GM19452 (cell line): ENCODE data around the gene HSD17B11.
"Not testable (repeated sequence)": the region's sequence is repeated elsewhere in the genome, so short reads cannot be mapped to it uniquely, and the experiment has no call there.

Experiments used
- ATAC-seq: cut with Tn5 transposase; IDR thresholded peaks from one replicate; pipeline ENCODE4 v1.9.1; 2021; ENCODE audit not compliant: unreplicated experiment

Gene HSD17B11

DNA sequence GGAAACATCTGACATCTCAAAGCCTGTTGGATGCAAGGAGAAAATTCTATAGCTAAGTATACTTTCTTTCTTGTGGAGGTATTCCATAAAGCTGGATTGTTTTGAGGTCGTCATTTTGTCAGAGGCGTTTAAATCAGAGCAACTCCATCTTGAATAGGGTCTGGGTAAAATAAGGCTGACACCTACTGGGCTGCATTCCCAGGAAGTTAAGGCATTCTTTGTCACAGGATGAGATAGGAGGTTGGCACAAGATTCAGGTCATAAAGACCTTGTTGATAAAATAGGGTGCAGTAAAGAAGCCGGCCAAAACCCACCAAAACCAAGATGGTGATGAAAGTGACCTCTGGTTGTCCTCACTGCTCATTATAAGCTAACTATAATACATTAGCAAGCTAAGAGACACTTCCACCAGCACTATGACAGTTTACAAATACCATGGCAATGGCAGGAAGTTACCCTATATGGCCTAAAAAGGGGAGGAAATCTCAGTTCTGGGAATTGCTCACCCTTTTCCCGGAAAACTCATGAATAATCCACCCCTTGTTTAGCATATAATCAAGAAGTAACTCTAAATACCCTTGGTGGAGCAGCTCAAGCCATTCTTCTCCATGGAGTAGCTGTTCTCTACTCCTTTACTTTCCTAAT, 80.2 kb downstream of the HSD17B11 start:
- ATAC-seq = no peak

DNA sequence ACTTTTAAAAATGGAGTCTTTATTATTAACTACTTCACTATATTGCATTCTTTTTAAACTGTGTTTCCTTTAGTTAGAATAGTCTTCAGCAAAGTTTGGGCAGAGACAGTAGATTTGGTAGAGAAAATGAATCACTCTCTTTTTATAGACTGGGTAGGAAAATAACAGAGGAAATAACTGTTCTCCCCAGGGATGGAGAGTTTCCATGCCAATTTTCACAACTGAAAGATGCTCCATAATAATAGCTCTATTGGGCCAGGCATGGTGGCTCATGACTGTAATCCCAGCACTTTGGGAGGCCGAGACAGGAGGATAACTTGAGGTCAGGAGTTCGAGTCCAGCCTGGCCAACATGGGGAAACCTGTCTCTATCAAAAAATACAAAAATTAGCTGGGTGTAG, 81.4 kb downstream of the HSD17B11 start:
- no peak for ATAC-seq

DNA sequence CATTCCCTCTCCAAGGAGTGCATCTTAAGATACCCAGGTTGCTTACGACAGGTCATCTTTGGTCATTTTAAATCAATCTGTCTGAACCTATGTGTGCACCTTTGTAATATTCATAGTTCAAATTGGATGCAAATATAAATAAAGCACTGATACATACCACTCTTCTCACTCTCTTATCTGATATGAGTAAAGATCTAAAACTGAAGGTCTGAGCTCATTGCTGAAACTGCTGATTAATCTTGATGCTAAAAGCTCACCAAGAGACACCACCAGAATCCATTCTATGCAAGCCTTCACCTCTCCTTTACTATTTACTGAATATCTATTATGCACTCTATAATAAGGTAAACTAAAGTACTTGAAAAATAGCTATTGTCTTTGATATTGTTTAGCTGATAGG, 84.9 kb downstream of the HSD17B11 start:
- no peak for ATAC-seq

DNA sequence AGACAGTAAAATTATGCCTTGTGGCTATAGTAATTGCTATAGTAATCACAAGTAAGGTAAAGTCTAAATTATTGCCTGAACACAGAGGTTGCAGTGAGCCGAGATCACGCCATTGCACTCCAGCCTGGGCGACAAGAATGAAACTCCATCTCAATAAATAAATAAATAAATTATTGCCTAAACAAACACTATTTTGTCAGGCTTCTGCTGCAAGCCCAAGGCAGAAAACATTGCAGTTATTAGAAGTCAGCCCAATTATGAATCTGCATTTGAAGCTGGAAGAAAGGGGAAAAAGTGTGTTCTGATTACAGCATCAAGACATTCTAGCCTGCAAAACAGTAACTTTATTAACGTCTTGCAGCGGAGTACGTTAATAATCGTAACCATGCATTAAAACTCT, 85.4 kb downstream of the HSD17B11 start:
- no peak for ATAC-seq

DNA sequence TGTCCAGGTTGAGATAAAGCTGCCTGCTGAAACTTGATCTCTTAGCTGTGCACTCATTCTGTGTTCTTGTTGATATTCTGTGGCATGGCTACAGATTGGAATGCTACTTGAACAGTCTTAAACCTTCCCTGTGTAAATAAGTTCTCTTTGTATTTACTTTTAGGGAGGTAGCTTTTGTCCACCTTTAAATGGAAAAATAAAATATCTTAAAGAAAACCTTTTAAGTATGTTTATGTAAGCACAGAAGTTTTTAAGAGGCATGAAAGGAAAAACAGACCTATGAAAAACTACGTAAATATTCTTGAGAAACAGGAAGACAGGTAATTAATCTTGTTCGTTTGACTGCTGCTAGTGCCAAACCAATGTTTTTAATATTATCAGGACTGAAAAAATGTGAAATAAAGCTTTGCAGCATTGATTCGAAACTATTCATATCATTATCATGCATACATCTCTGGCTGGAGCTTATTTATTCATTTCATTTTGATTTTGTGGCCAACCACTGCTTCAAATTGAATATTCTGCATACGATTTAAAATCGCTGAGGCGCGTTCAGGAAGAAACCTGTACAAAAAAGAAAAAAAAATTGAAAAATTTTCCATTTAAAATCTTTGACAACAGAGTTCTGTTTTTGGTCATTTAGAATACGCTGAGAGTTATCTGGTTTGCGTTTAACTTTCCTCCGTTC, 86.1 kb downstream of the HSD17B11 start:
- ATAC-seq = no peak

DNA sequence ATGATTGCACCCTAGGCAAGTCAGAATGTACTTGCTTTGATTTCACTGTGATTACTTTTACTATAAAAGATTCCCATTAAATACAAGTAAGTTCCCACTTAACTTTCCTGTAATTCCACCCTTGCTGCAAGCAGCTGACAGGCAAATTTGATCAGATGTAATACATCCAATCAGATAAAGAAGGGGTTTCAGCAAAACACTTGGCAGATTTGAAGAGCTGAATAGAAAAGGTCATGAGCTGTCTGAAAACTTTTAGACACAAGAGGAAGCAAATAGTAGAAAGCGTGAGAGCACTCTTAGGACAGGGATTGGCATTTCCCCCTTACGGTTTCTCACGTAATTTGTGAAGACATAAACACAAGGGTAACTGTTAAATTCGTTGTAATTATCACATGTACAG, 91.1 kb downstream of the HSD17B11 start:
- ATAC-seq = no peak

DNA sequence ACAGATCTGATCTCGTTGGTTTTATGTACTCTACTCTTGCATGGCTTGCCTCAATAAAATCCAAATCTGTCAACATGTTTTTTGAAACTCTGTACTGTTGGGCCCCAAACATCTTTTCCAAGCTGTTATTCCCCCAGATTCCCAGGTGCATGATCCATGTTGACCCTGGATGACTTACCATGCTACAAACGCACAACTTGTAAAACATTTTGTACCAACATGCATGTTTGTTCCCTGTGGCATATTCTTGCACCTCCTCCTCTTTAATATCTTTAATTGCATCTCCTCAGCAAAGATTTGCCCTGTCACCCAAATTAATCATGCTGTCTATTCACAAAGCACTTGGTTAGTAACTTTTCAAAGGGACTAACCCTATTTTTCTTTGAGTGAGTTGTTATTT, 92.6 kb downstream of the HSD17B11 start:
- ATAC-seq = no peak

DNA sequence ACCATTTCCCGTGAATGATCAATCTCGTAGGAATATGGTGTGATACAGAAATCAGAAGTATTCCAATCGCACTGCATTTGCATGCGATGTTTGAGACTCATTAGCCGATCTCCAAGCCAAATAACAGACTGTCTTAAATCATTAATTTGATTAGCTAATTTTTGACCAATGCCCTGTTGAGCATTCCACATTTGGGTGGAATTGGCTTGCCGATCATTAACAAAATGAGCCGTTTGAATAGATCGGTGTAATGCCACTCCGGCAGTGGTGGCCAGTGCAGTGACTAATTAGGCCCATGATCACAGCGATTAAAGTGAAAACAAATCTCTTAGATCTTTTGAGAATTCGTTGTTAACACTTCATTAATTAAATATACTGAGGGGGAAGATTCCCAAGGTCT, 96.1 kb downstream of the HSD17B11 start:
- ATAC-seq = not testable (repeated sequence)

DNA sequence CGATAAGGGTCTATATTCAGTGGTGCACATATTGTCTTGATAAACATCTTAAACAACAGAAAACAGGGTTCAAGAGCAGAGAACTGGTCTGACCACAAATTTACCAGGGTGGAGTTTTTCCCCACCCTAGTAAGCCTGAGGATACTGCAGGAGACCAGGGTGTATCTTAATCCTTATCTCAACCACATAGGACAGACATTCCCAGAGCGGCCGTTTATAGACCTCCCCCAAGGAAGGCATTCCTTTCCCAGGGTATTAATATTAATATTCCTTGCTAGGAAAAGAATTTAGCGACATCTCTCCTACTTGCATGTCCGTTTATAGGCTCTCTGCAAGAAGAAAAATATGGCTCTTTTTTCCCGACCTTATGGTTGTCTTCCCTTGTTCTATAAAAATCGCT, 97.1 kb downstream of the HSD17B11 start:
- ATAC-seq = not testable (repeated sequence)

DNA sequence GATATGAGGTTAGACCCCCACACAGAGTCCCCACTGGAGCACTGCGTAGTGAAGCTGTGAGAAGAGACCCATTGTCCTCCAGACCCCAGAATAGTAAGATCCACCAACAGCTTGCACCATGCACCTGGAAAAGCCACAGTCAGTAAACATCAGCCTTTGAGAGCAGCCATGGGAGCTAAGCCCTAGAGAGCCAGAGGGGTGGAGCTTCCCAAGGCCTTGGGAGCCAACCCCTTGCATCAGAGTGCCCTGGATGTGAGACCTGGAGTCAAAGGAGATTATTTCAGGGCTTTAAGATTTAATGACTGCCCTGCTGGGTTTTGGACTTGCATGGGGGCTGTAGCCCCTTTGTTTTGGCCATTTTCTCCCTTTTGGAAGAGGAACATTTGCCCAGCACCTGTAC, 104.0 kb downstream of the HSD17B11 start:
- ATAC-seq = no peak
